Ishikawa (cell line): ENCODE measurements around the gene FGD6.

Source experiments
- CEBPB ChIP-seq: IDR thresholded peaks from 2 replicates; pipeline ENCODE4 v1.6.1; 2012
- CREB1 ChIP-seq: IDR thresholded peaks from 2 replicates; pipeline ENCODE4 v1.6.1; 2012; ENCODE audit warnings: low read depth
- EGR1 ChIP-seq: IDR thresholded peaks from 2 replicates; pipeline ENCODE4 v1.6.1; 2012
- EP300 ChIP-seq: IDR thresholded peaks from 2 replicates; pipeline ENCODE4 v1.6.1; 2012; ENCODE audit warnings: borderline replicate concordance
- FOXM1 ChIP-seq: IDR thresholded peaks from 2 replicates; pipeline ENCODE4 v1.6.1; 2012; ENCODE audit warnings: low read depth, borderline replicate concordance
- MAX ChIP-seq: IDR thresholded peaks from 2 replicates; pipeline ENCODE4 v1.6.1; 2012
- NFIC ChIP-seq: IDR thresholded peaks from 2 replicates; pipeline ENCODE4 v1.6.1; 2012
- RAD21 ChIP-seq: IDR thresholded peaks from 2 replicates; pipeline ENCODE4 v1.6.1; 2012; ENCODE audit warnings: low read depth
- REST ChIP-seq: IDR thresholded peaks from 2 replicates; pipeline ENCODE4 v1.6.1; 2012; ENCODE audit warnings: low read depth, mild to moderate bottlenecking
- TAF1 ChIP-seq: IDR thresholded peaks from 2 replicates; pipeline ENCODE4 v1.6.1; 2012; ENCODE audit warnings: low read depth, mild to moderate bottlenecking
- TCF12 ChIP-seq: IDR thresholded peaks from 2 replicates; pipeline ENCODE4 v1.6.1; 2012; ENCODE audit warnings: low read depth
- TEAD4 ChIP-seq: IDR thresholded peaks from 2 replicates; pipeline ENCODE4 v1.6.1; 2012
- USF1 ChIP-seq: IDR thresholded peaks from 2 replicates; pipeline ENCODE4 v1.6.1; 2012
- YY1 ChIP-seq: IDR thresholded peaks from 2 replicates; pipeline ENCODE4 v1.6.1; 2012; ENCODE audit warnings: low read depth
- ZBTB7A ChIP-seq: IDR thresholded peaks from 2 replicates; pipeline ENCODE4 v1.6.1; 2012; ENCODE audit warnings: low read depth

Gene FGD6

GRCh38 chr12:95205016-95205624 lies 12.1 kb downstream of the FGD6 start:
- TF ChIP-seq TCF12 (no peak), NFIC (no peak)

- TF ChIP-seq TCF12 (no peak), EP300 (no peak), CREB1 (no peak), USF1 (no peak), NFIC (no peak), REST (no peak), CEBPB (no peak), FOXM1 (no peak), YY1 (no peak), TEAD4 (no peak), EGR1 (no peak), ZBTB7A (no peak), TAF1 (no peak)
Measured at GRCh38 chr12:95204141-95204866, 13.0 kb downstream of the FGD6 start.

- TF ChIP-seq ZBTB7A (no peak), FOXM1 (no peak), MAX (no peak), NFIC (no peak), EGR1 (no peak), YY1 (no peak), RAD21 (no peak), TAF1 (no peak), TEAD4 (no peak)
Measured at GRCh38 chr12:95203487-95204030, 13.7 kb downstream of the FGD6 start.

- TF ChIP-seq TCF12: no peak
- no peak for TF ChIP-seq YY1
- TF ChIP-seq REST: no peak
- no peak for TF ChIP-seq MAX
- no peak for TF ChIP-seq FOXM1
- no peak for TF ChIP-seq ZBTB7A
- no peak for TF ChIP-seq TAF1
- TF ChIP-seq USF1: no peak
- TF ChIP-seq CREB1: no peak
- TF ChIP-seq EP300: no peak
- no peak for TF ChIP-seq TEAD4
Measured at GRCh38 chr12:95202691-95203486, 14.4 kb downstream of the FGD6 start.

GRCh38 chr12:95201056-95201670 lies 16.1 kb downstream of the FGD6 start:
- TF ChIP-seq ZBTB7A: no peak
- no peak for TF ChIP-seq RAD21
- TF ChIP-seq NFIC: no peak
- TF ChIP-seq MAX: no peak
- no peak for TF ChIP-seq FOXM1
- TF ChIP-seq TCF12: no peak
